Head of caudate nucleus (tissue), 42 donors: ENCODE results near the gene PLXDC2.

Experiments
- DNase-seq, 42 donors: peaks; one replicate each; pipeline versions ENCODE4 v3.0.0 to v3.0.0-alpha.2; 2020 to 2021; ENCODE audit warnings: mixed read lengths in 7 of 42
- intact Hi-C: fragments of 100-400 bp; cut with DNase I; formaldehyde crosslinking; loops from one replicate; pipeline ENCODE4 v1.15.0; 2022

PLXDC2 gene

DNA sequence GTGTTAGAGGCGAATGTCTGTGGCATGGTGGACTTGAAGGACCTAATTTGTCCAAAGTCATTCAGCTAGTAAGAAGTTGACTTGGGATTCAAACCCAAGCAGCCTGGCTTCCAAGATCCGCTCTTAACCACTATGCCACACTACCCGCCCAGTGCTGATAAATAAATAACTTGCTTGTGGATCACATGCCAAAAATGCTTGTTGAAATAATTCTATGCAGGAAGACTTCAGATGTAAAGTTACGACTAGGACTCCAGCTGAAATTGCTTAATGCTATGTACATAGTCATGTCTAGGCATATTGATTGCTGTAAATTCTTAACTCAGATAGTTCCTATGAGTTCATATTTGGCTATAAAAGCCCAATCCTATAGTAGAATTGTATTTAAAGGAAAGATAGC is 76.0 kb downstream of the PLXDC2 start:
- intact Hi-C loops: no loop called here
- no peak for DNase-seq

DNA sequence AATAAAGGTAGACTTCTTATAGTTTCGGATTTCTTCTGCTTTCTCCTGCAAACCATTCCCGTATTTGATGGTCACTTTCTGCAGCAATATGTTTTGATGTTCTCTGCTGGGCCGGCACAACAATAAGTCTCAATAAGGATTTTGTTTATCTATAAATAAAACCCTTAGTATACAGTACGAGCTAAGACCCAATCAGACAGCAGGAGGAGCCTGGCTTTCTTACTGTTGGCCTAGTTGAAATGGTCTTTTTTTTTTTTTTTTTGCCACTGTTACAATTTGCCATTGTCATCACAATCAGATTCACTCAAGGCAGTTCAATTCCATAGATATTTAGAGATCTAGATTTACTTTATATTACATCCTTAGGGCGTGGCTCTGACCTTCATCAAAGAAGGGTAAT is 76.4 kb downstream of the PLXDC2 start:
- peak in 5 of 42 donors; percentile 10 to 33 (median 25) for DNase-seq
- intact Hi-C loops: no loop called here

DNA sequence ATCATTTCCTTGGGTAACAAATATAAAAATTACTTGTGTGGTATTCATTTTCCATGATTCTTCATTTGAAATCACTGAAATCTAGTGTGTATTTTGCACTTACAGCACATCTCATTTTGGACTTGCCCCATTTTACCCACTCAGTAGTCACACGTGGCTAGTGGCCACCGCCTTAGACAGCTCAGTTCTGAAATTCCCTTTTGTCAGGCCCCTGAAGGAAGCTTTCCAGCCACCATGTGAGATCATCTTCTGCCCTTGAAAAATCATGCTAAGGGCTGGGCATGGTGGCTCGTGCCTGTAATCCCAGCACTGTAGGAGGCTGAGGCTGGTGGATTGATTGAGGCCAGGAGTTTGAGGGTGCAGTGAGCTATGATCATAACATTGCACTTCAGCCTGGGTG is 79.3 kb downstream of the PLXDC2 start:
- no peak for DNase-seq
- intact Hi-C loops: no loop called here

DNA sequence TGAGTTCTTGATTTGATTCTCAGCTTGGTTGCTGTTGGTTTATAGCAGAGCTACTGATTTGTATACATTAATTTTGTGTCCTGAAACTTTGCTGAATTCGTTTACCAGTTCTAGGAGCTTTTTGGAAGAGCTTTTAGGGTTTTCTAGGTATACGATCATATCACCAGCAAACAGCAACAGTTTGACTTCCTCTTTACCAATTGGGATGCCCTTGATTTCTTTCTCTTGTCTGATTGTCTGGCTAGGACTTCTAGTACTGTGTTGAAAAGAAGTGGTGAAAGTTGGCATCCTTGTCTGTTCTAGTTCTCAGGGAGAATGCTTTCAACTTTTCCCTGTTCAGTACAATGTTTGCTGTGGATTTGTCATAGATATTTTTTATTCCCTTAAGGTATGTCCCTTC is 86.2 kb downstream of the PLXDC2 start:
- intact Hi-C loops: no loop called here
- DNase-seq: no peak

DNA sequence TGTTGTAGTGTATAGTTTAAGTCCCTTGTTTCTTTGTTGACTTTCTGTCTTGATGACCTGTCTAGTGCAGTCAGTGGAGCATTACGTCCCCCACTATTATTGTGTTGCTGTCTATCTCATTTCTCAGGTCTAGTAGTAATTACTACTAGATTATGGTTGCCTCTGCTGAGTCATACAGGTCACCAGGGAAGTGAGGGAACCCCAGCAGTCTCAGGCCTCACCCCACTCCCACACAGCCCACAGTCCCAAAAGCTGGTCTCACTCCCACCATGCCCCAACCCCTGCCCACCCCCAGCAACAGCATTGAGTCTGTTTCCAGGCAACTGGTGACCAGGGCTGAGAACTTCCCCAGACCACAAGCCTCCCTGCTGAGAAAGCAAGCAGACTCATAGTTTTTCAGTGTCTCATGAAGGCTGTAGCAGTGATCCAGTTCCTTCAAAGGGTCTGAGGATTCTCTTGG is 88.0 kb downstream of the PLXDC2 start:
- no peak for DNase-seq
- intact Hi-C loops: no loop called here

DNA sequence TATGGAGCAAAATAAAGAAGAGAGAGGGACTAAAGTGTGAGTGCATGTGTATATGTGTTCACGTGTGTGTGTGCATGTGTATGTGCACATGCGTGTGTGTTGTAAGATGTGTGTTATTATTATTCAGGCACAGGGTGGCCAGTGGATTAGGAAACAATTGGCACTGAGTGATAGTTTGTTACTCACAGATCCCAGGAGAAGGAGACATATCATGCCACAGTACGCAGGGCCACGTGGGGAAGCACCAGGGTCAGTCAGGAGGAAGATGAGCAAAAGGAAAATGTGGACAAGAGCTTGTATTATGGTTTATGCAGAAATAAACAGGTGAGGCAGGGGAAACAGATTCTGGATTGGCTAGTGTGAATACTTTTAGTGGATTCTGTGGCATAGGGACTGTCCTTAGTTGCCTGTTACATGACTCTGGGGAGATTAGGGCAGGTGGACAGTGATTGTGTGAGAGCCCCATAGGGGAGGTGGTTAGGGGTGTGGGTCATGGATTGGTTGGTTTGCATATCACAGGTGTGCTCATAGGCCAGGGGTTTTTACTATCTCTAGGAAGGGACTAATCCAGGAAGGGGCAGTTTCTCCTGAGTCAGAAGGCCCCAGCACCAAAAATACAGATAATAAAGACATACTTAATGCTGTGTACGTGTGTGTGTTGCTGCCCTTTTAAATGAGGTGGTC is 90.0 kb downstream of the PLXDC2 start:
- intact Hi-C loops: no loop called here
- DNase-seq: no peak

DNA sequence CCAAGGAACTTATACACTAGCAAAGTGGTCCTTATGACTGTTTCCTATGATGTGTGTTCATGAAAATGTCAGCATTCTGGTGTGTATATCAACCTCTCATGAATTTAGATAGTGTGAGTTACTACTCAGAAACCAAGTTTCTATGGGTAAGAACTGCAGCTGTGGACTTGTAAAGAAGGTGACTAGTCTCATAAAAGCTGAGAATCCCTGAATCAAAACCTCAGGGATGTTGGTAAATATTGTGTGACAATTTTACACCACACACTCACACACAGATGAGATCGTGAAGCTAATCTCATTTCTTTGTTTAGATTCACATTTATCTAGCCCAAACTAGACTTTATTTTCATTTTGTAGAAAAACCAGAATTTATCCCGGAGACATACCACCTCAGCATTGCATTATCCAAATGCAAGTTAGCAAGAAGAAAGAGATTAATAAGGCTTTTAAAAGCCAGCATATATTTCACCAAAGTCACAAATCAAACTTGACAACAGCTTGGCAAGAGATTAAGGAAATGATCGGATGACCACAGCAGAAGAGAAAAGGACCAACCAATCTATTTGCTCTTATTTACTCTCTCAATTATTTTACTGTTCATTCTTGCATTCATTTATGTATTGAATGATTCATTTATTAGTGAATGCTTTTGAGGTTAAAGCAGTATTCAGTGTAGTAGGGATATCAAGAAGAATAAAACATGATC is 92.9 kb downstream of the PLXDC2 start:
- DNase-seq: no peak
- intact Hi-C loops: no loop called here

DNA sequence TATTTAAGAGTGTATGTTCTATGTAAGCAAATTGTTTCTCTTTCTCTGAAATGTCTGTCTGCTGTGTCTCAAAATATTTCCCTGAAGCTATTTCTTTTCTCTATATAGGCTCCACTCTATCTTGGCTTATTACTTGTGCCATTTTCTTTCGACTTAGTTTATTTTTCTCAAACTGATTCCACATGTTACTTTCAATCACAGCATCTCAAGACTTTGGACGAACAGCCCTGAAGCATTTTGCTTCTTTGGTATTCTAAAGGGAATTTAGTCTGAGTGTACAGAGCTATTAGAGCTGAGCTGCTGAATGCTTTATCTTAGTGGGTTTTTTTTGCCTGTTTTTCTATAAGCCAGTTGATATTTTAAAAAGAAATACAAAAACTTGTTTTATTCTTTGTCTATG is 95.7 kb downstream of the PLXDC2 start:
- DNase-seq: no peak
- intact Hi-C loops: no loop called here

DNA sequence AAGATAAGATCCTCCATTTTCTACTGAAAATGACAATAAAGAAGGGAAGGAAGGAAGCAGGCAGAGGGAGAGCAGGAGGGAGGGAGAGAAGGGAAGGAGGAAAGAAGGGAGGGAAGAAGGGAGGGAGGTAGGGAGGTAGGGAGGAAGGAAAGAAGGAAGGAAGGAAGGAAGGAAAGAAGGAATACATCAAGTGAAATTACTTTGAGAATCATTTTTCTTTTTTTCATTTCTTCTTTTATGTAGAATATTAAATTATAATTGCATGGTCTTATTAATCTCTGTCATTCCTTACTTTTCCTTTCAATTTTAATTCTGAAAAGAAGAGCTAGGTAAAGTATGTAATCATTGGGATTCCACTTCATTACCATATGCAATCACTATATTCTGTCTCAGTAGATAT is 97.8 kb downstream of the PLXDC2 start:
- no peak for DNase-seq
- intact Hi-C loops: no loop called here

DNA sequence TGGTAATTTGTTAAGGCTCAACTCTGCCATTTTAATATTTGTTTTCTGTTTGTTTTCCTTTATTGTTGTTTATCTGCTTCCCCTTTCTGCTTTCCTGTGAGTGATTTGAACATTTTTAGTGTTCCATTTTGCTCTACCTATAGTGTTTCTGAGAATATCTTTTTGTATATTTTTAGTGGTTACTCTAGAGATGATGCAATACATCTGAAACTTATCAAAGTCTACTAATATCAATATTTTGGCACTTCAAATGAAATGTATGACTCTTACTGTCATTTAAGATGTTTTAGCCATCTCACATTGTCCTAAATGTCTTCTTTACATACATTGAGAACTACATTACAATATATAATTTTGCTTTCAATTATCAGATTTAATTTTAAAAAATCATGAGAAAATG is 98.9 kb downstream of the PLXDC2 start:
- intact Hi-C loops: no loop called here
- DNase-seq: no peak

DNA sequence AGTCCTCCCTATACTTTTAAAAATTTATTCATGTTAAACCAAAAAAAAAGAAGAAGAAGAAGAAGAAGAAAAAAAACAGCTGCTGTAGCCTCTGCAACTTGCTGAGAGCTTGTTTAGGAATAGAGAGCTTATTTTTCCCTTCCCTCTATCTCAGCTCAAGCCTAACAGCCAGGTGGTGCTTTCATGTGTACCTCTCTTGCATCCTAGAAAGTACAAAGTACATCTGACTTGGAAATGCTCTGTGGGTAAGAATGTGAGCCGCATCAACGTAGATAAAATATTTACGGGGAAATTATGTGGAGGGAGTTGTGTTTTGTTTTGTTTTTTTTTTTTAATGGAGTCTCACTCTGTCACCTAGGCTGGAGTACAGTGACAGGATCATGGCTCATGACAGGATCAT is 99.6 kb downstream of the PLXDC2 start:
- DNase-seq: no peak
- intact Hi-C loops: no loop called here

DNA sequence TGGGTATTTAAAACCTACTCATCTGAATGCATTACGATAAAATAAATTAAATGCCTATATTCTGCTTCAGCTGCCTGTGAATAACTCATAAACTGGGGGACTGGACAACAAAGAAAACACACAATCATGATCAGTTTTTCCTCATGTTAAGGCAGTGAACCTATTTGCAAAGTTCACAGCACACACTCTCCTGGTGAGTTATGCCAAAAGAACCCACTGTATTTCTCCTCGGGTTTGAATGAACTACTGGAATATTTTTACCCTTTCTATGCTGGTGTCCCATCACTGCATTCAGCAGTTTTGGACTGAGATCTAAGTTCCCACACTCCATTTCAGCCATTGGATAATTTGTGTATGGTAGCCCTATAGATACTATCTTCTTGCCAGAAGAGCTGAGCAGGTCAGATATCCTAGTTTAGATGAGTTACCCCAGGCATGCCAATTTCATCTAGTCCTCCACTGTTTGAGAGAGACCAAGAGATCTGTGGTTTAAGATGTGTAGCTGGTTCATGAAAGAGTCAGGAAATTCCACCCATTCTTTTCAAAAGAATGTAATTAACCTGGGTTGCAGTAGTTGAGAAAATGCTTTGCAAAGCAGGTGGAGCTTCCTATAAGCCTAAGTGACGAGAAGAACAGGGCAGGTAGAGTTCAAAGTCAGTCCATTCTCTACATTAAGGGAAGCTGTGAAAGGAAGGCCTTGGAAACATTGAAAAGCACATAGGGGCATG is 101.7 kb downstream of the PLXDC2 start:
- intact Hi-C loops: no loop called here
- DNase-seq: no peak

DNA sequence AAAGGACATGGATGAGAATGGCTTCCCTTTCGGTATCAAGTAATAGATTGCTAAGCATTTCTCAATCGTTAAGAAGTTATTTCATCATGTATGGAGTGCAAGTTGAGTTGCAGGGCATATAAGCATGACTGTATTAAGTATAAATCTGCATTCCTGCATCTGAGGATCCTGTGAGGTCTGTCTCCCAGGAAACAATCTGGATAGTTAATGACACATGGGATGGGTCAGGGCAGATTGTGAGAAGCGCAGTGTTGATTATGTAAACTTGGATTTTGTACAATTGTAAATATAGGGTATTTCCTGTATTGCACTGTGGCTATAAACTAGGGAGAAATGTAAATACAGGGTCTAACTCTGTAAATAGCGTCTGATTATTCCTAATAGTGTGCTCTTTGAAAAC is 102.6 kb downstream of the PLXDC2 start:
- intact Hi-C loops: no loop called here
- DNase-seq: no peak

DNA sequence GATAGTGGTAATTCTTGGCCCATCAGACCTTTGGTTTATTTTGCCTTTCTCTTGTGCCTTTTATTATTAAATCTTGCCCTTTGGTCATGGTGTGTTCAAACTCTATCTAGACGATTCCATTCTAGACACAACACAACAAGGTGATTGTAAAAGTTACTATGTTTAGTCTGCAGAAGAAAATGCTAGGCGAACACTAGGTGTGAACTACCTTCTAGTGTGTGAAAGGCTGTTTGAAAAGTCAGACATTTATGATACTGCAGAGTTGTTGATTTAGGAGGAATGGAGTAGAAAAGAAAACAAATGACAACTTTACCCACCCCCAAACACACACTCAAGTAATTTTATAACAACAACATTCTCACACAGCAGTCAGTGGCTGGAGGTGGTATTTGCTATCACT is 103.4 kb downstream of the PLXDC2 start:
- intact Hi-C loops: no loop called here
- no peak for DNase-seq

DNA sequence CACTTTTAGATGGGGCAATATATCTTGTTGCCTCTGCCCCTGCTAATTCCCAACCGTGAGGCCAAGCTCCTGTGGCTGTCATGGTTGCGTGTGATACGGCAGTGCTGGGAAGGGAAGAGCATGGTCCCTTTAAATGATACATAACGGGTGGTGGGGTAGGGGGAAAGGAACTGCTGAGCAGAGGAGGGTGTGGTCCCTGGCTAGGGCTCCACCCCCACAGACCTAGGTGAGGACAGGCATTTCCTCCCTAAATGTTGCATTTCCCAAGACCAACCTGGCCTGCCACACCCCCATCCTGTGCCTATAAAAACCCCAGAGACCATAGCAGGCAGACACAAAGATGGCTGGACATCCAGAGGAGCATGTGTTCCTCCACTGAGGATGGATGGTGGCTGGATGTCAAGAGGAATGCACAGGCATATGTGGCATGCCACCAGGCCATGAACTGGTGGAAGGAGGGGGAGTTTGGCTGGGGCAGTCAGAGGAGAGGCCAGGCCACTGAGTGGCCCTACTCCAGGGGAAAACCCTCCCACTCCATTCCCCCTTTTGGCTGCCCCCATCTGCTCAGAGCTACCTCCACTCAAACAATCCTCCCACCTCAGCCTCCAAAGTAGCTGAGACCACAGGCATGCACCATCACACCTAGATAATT is 104.0 kb downstream of the PLXDC2 start:
- intact Hi-C loops: no loop called here

DNA sequence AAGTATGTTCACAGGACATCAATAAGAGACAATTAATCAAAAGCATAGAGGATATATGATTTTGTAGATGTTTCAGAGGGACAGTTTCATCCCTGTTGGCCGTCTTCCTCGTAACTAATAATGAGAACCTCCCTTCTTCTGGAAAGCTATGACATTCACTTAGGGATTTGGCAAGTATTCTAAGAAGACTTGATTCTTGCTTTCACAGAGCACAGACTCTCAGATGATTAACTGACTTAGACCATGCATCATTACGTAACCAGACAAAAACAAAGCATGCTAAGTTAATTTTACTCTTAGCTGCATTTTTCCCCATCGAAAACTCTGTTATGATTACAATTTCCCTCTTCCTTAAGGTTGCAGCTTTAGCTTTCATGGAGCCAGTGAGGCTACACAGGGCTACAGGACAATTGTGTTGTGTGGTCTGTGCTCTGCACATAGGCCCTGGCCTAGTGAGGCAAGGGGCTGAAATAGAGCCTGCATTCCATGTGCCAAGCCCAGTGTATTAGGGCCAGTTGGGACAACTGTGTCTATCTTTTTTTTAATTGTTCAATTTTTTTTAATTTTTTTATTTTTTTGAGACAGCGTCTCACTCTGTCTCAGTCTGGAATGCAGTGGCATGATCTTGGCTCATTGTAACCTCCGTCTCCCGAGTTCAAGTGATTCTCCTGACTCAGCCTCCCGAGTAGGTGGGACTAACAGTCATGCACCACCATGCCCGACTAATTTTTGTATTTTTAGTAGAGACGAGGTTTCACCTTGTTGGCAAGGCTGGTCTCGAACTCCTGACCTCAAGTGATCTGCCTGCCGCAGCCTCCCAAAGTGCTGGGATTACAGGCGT is 105.3 kb downstream of the PLXDC2 start:
- intact Hi-C loops: no loop called here
- DNase-seq: no peak

More for the DNA sequence above, 104.0 kb downstream of the PLXDC2 start:
- DNase-seq: no peak

DNA sequence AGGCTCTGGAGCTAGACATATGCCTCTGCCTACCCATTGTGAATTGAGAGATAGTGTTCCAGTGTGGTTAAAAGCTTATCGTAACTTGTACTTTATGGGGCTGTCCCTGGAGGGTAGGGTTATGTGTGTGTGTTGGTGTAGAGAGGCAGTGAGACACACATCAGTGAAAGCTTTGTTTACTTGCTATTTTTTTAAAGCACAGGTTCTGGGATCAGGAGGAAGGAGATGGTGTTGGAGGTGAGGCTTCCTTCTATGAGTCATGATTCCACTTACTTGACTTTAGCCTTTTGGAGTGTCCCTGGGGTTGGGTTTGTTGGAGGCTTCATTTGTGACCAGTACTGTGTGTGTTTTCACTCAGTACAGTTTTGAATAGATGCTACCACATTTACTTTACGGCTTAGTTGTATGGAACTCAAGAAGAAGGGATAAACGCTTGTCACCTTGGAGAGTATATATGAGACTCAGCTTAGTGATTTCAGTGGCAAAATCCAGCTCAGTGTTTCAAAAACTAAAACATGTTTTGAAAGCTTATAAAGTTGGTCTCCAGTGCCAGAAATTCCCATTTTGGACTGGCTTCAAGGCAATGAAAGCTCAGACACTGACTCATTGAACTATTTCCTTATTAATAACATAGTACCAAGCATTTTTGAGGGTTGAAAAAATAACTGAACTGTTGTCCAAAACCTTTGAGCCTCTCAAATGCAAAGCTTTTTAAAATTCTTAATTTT is 106.2 kb downstream of the PLXDC2 start:
- DNase-seq: no peak

DNA sequence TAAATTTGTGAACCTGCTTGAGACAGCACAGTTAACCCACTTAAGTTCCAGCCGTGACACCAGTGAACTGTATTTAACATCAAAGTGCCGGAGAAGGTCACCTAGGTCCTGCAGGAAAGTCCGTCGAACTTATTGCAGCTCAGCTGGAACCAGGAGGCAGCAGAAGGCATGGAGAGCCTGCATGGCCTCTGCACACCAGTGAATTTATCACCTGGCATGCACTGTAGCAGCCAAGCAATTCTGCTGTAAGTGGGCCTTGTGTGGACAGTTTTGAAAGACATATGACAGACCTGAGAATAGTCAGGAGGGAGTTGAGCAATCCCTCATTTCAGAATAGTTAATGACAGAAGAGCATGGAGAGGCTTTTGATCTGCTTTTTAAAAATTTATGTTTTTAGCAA is 108.8 kb downstream of the PLXDC2 start:
- intact Hi-C loops: no loop called here
- no peak for DNase-seq

More for the DNA sequence above, 106.2 kb downstream of the PLXDC2 start:
- intact Hi-C loops: no loop called here
